ENCODE results near the gene SDK1.

GRCh38 chr7:3710531-3710930, 409.5 kb downstream of the SDK1 start:
- TF ChIP-seq CTCF (IDR thresholded peaks at IDR 0.05) (no peak), POLR2A (IDR thresholded peaks at IDR 0.05) (no peak)
